Kasumi-1 (cell line): ENCODE results near the gene CDH4.

Source experiments
- DNase-seq, 2 experiments: peaks; one replicate each; lab custom pipeline; 2025; lab: John Stamatoyannopoulos, UW

CDH4 gene

DNA sequence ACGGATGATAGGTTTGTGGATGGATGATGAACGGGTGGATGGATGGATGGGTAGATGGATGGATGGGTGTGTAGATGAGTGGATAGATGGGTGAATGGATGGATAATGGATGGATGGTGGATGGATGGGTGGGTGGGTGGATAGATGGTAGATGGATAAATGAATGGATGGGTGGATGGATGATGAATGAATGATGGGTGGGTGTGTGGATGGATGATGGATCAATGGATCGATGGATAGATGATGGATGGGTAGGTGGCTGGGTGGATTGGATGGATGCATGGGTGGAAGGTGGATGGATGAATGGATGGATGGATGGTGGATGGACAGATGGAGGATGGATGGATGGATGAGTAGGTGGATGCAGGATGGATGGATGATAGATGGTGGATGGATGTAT lies 419.5 kb downstream of the CDH4 start:
- no peak for DNase-seq

DNA sequence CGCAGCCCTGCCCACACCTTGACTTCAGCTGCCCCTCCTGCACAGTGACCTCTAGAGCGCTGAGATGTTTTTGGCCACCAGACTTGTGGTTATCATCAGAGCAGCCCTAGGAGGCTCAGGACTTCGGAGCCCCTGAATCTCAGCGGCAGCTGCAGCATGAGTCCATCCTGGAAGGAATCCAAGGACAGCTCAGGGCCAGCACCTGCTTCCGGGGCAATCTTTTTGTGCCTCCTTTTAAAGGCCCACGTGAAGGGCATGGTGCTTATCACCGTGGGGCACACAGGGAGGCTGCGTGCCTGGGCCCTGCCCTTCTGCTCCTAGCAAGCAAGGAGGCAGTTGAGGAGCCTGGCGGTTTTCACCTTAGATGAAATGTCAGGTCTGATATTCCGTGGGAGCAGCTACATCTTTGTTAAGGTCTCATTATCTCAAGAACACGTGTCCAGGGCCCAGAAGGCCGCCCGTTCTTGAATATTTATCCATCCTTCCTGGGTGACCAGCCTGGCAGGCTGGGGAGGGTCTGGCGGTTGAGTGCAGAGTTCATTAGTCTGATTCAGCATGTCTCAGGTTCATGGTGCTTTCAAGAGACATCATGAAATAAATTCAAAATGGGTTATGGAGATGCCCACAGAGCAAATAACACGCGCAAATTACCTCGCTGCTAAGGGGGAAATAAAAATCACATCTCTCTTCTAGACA lies 421.2 kb downstream of the CDH4 start:
- no peak for DNase-seq

DNA sequence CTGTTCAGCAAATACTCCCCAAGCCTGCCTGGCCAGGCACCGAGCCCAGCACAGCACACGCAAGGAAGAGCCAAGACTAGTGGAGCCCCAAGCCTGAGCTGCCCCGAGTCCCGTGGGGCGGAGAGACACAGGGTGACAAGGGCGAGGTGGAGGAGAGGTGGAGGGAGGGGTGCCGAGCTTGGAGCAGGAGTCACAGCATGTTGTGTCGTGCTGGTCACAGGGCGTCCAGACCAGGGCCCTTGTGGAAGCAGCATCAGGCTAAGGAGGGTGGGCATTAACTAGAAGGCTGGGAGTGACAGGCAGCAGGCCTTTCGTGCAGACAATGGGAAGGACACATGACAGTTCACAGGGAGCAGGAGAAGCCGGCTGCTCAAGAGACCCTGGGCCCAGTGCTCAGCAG lies 422.1 kb downstream of the CDH4 start:
- no peak for DNase-seq

DNA sequence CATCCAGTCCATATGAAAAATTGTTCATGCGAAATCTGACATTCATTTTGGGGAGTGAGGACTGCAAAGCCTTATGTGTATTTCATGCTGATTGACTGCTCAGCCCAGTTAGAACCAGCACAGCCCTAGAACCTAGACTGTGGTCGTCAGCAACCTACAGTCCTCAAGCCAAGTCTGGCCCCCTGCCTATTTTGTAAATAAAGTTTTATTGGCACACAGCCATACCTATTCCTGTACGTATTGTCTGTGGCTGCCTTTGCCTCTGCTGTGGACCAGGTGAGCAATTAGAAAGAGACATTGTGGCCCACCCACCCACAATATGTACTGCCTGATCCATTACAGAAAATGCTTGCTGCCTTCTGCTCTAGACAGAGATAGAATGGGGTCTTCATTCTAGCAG lies 422.6 kb downstream of the CDH4 start:
- DNase-seq = no peak

DNA sequence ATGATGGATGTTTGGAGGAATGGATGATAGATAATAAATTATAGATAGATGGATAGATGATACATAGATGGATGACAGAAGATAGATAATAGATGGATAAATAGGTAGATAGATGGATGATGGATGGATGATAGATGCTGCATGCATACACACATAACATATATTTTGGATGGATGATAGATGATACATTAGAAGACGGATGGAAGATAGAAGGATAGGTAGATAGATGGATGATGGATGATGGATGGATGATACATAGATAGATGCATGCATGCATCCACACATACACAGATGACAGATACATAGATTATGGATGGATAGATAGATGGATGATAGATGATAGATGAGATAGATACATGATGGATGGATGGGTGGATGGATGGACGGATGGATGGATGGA lies 425.9 kb downstream of the CDH4 start:
- no peak for DNase-seq

DNA sequence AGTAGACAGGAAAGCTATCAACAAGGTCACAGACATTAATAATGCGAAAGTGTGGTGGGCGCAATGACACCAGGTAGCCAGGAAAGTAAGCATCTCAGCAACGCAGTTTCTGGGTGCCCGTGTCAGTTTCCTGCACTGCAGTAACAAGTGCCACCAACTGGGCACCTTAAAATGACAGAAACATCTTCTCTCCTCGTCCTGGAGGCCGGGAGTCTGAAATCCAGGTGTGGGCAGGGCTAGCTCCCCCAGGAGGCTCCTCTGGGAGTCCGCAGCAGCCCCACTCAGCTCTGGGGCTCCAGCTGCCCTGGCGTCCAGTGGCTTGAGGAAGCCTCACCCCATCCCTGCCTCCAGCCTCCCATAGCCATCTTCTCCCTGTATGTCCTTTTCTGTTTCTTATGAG lies 426.4 kb downstream of the CDH4 start:
- no peak for DNase-seq

DNA sequence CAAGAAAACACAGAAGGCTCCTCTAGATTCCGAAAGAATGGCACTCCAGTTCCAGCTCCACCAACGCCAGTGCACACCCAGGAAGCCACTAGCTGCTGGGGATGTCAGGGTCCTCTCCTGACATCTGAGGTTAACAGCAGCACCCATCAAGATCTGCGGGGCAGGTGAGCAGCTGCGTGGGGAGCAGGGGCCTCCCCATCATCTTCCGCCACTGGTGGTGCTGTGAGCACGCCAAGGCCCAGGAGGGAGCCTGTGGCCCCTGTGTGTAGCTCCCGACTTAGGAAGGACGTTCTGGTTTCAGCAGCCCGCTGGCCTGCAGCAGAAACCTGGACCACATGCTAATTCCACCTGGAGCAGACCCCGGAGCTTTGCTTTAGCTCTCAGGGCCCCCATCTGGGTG lies 427.4 kb downstream of the CDH4 start:
- DNase-seq = no peak

DNA sequence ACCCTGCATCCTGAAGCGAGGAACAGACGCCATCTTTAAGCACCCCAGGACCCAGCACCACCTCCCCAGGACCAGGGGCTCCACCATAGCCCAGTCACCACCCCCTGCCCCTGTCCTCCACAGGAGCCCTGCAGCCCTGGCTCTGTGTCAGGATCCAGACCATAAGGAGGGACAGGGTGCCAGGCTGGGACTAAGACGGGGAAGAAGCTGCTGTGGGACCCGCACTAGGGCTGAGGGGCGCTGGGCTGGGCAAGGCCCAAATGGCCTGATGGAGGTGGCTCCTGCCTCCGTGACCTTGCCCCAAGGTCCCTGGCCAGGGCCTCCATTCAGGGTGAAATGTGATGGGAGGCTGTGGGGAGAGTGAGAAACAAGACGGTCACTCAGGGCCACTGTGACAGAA lies 428.0 kb downstream of the CDH4 start:
- no peak for DNase-seq

DNA sequence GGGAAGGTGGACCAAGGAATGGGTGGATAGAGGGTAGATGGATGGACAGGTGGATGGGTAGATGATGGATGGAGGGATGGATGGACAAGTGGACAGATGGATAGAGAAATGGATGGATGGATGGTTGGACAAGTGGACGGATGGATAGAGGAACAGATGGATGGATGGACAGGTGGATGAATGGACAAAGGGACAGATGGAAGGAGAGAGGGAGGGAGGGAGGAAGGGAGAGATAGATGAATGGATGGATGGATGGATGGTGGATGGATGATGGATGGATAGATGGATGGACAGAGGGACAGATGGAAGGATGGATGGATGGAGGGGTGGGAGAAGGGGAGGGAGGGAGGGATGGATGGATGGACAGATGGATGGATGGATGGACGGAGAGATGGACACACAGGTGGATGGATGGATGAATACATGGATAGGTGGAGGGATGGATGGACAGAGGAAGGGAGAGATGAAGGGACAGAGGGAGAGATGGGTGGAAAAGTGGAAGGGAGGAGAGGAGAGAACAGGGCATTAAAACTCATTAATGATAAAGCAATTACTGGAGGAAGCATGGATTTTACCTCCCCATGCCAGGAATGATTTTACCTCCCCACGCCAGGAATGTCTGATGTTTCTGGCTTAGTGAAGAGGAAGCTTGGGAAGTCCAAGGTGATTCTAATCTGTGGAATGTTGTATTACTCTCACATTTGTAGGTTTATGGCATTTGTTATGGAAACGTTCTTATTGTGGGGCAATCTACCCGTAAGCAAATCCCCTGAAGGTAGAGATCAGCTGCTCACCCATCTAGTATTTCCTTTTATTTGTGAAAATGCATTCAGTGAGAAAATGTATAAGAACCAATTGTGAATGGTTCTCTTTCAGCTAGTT lies 430.3 kb downstream of the CDH4 start:
- no peak for DNase-seq

DNA sequence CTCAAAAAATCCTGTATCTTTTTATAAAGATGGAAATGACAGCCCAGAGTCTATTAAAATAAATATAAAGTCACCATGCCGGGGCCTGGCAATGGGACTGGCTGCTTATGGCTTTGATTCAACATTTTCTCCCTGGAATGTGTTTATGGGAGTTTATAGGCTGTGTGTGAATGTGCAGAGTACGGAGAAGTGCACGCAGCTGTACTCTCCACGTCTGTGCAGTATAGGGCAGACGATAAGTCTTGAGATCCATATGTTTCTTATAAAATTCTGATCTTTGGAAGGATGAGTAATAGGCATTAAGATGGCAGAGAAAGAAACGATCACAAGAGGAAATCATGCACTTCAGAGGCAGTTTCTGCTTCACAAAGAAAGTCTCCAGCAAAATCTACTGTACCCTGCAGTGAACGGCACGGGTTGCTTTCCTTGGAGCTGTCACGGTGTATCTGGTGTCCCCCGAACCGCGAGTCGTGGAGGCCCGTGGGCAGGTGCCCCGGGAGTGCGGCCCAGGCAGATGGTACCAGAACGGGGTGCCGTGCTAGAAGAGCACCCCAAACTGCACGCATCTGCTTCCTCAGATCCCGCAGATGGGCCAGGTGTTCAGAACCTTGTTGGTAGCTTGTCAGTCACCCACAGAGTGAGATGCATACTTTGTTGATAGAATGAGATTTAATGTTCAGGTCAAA lies 431.1 kb downstream of the CDH4 start:
- no peak for DNase-seq

DNA sequence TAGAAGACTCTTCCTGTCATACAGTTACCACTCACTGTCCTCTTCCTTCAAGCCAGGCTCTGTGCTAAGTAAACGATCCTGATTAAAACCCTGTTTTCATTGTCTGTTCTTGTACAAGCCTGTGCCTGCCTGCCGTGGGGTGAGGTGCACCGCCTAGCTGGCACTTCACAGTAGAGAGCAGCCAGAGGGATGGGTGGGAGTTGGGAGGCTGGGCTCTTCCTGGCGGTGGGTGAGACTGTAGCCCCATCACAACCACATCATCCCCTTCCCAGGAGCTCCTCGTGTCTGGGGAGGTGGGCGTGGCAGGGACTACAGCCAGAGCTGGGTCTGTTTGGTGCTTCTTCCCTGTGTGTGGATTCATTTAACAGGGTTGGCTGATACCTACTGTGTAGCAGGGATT lies 431.7 kb downstream of the CDH4 start:
- no peak for DNase-seq

DNA sequence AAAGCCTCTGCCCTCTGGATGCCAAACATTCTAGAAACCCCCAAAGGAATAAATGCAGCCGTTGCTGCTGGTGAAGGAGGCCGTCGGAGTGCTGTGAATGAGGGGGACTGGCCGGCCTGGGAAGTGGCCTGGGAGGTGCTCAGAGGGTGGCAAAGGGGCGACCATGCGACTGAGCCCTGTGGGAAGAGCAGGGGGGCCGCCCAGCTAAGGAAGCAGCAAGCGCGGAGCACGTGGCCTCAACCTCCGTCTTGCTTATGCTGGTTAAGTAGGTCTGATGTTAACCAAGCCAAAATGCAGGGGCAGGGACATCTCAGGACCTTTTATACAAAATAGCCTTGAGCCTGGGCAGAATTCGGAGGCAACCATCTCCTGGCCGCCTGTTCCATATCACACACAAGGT lies 432.1 kb downstream of the CDH4 start:
- DNase-seq = no peak

DNA sequence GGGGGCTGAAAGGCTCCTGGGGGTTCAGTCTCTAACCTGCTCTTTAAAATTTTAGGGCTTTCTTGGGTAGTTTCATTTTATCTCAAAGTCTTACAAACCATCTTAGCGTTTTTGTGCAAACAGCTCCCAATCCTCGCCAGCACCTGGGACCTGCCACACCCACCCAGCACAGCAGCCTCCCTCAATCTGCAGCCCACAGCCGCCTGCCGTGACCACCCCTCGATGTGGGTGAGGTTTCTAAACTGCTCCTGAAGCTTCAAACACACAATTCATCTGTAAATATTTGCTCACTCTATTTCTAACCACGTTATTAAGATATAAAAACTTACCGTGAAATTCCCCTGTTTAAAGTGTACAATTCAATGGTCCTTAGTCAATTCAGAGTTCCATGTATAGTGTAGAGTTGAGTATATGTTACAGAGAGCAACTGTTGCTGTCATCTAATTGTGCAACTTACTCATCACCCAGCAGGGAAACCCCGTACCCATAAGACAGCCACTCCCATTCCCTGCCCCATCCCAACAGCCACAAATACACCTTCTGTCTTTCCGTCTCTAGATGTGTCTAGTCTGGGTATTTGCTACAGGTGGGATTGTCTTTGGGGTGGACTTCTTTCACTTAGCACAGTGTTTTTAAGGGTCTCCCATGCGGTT lies 432.6 kb downstream of the CDH4 start:
- DNase-seq = no peak

DNA sequence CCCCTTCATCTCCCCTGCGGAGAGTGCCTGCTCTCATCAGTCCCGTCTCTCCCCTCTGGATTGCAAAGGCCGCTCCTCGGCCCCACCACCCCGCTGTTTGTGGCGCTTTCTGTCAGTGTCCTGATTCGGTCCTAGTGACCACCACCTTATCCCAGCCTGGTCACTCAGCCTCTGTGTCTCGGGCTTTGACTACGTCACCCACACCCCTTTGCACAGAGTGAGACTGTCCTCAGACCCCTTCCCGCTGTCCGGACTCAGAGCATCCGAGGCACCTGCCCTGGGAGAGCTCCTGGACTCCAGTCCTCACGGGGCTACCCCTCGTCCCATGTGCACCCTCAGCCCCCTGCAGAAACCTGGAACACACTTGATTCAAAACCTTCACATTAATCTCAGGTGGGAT lies 433.4 kb downstream of the CDH4 start:
- DNase-seq = no peak

DNA sequence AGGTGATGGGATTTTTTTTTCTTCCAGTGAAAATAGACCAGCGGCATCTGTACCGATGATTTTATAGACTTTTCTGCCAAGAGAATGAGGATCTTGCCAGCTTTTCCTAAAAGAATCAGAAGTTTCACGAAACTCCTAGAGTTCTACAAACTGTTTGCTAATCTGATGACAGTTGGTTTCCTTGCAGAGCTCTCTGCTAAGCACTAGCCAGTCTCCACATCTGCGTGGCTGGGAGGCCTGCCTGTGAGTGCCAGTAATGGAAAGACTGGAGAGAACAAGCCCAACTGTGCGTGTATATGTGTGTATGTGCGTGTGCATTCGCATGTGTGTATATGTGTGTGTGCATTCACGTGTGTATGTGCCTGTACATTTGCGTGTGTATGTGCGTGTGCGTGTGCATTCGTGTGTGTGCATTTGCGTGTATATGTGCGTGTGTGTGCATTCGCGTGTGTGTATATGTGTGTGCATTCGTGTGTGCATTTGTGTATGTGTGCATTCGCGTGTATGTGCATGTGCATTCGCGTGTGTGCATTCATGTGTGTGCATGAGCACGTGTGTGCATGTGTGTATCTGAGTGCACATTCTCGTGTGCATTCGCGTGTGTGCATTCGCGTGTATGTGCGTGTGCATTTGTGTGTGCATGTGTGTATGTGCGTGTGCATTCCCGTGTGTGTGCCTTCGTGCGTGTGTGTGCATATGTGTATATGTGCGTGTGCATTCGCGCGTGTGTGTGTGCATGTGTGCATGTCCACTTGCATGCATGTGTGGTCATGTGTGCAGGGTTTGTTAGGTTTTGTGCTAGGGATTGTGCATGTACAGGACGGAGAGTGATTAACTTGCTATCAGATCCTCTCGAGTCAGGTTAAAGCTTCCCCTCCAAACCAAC lies 434.2 kb downstream of the CDH4 start:
- DNase-seq = no peak

DNA sequence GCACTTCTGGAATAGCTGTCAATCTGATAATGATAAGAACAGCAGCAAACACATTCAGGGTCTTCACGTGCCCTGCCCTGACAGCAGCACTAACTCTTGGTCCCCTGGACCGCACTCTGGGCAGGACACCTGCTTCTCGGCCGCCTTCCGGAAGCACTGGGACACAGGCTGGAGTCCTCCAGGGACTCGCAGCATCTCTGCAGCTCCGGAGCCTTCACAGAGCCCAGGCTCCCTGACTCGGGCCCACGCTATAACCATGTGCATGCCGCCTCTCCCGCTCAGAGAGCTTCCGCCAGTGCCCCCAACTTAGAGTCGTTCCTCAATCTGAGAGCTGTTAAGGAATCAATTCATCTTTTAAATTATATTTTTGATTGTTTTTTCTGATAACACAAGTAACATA lies 436.4 kb downstream of the CDH4 start:
- no peak for DNase-seq

DNA sequence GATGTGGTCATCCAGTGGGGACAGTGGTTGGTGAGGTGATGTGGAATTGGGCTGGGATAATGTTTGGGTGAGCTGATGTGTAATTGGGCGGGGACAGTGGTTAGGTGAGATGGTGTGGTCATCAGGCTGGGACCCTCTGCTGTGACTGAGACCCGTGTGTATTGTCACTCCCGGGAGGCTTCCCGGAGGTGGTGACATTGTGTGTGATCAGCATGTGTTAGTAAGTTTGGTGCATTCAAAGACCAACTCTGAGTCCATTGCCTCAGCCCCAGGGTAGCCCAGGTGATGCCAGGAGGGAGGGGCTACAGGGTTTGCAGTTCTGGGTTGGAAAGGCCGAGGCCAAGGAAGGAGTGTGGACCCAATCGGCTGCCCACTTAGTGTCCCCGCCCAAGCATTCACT lies 438.1 kb downstream of the CDH4 start:
- no peak for DNase-seq

DNA sequence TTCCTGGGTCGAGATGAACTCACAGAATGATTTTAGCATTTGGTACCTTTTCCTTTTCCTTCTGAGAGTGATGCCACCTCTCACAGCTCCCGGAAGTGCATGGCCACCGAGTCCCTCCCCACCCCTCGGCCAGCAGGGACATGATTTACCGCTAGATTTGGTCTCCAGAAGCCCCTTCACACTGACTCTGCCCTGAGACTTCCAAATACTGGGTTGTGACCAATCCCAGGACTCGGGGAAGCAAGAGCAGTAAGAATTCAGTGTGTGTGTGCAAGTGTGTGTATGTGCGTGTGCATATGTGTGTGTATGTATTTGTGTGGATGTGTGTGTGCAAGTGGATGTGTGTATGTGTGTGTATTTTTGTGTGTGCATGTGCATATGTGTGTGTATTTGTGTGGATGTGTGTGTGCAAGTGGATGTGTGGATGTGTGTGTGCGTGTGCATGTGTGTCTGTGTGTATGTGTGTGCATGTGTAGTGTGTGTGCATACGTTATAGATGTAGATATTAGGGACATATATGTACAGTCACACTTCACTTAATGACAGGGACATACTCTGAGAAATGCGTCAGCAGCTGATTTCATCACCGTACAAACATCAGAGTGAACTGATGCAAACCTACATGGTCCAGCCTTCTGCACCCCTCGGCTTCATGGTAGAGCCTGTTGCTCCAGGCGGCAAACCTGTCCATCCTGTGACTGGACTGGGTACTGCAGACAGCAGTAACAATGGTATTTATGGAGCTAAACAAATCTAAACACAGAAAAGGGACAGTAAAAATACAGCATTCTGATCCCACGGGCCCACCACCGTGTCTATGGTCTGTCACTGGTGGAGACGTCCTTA lies 439.2 kb downstream of the CDH4 start:
- no peak for DNase-seq

DNA sequence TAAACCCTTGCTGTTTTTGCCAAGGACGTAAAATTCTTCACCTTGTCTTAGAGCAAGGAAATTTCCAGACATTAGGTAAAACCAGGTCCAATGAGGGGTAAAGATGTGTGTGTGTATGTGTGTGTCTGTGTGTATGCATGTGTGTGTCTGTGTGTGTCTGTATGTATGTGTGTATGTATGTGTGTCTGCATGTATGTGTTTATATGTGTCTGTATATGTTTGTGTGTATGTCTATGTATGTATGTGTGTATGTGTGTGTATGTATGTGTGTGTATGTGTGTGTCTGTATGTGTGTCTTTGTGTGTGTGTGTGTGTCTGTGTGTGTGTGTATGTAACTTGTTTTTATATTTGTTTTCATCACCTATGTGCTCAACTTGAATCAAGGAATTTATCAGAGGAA lies 439.9 kb downstream of the CDH4 start:
- no peak for DNase-seq

DNA sequence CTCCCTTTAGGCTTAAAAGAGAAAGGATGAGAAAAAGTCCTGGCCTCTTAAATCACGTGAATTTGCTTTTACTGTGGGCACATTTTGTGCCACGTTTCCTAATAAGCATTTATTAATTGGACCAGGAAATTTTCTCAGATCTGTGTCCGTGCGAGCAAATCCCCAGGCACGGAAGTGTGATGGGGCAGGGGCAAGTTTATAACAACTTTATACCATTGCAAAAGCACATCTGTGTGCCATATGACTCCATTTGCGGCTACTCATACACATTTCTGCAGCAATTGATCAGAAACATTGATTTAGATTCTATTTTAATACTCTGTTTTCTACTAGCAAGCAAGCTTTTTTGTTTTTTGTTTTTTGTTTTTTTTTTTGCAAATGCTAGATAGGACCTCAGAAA lies 440.4 kb downstream of the CDH4 start:
- DNase-seq = no peak
